Skin of body (tissue), 2 donors: ENCODE measurements around the gene SMOC2. TPM values are rescaled to one million over a fixed set of nuclear protein-coding genes. Genes with fewer than 3 reads are reported as not detected.
A peak's percentile ranks its signal among the peaks of the same experiment; 100 is the strongest.

ENCODE experiments used
- DNase-seq: peaks from one replicate; lab custom pipeline; 2025; lab: John Stamatoyannopoulos, UW
- total RNA-seq: library from RNA; depleted of rRNA; stranded (reverse); fragments of >200 nt; gene quantifications from one replicate; pipeline ENCODE4 v1.2.3, GENCODE V29; 2014

The SMOC2 gene
- total RNA-seq, 1 donor from 2014 or later, result 29.6 TPM

GRCh38 chr6:168648240-168649125, 207.5 kb downstream of the SMOC2 start:
- peak; percentile 23 for DNase-seq

GRCh38 chr6:168649209-168649608, 208.2 kb downstream of the SMOC2 start:
- no peak for DNase-seq

GRCh38 chr6:168650671-168651111, 209.7 kb downstream of the SMOC2 start:
- no peak for DNase-seq

- no peak for DNase-seq
Observed at GRCh38 chr6:168655462-168656152, 214.6 kb downstream of the SMOC2 start.

- no peak for DNase-seq
Observed at GRCh38 chr6:168658059-168658458, 217.1 kb downstream of the SMOC2 start.

- no peak for DNase-seq
Observed at GRCh38 chr6:168660400-168660945, 219.5 kb downstream of the SMOC2 start.

- DNase-seq, result no peak
Observed at GRCh38 chr6:168662301-168662936, 221.4 kb downstream of the SMOC2 start.

- DNase-seq, result no peak
Observed at GRCh38 chr6:168663041-168663440, 222.1 kb downstream of the SMOC2 start.

GRCh38 chr6:168664956-168665355, 224.0 kb downstream of the SMOC2 start:
- peak; percentile 10 for DNase-seq

- DNase-seq, result no peak
Observed at GRCh38 chr6:168666170-168666569, 225.2 kb downstream of the SMOC2 start.

GRCh38 chr6:168666699-168667427, 225.9 kb downstream of the SMOC2 start:
- peak; percentile 94 for DNase-seq

GRCh38 chr6:168667428-168667805, 226.4 kb downstream of the SMOC2 start:
- DNase-seq, result no peak

- DNase-seq, result no peak
Observed at GRCh38 chr6:168670401-168670985, 229.5 kb downstream of the SMOC2 start.

GRCh38 chr6:168671028-168671862, 230.3 kb downstream of the SMOC2 start:
- no peak for DNase-seq

GRCh38 chr6:168671863-168672546, 231.0 kb downstream of the SMOC2 start:
- no peak for DNase-seq

- DNase-seq, result no peak
Observed at GRCh38 chr6:168674595-168674994, 233.6 kb downstream of the SMOC2 start.

GRCh38 chr6:168675375-168675774, 234.4 kb downstream of the SMOC2 start:
- no peak for DNase-seq

- no peak for DNase-seq
Observed at GRCh38 chr6:168675933-168676551, 235.1 kb downstream of the SMOC2 start.
